ENCODE data around the gene ANKIB1. TPM values are rescaled to one million over a fixed set of nuclear protein-coding genes. Genes with fewer than 3 reads are reported as not detected.

ANKIB1 gene
- total RNA-seq, 1 donor from 2014 or later = 43.7 TPM

Other genes starting within 250 kb of the ANKIB1 start
- 183 and 218 TPM in 2 replicates for gene CYP51A1, start 111.5 kb upstream of the ANKIB1 start, total RNA-seq
- under 0.01 TPM in 1 of 2 replicates, not detected in the other for gene LRRD1, start 66.8 kb upstream of the ANKIB1 start, total RNA-seq
- gene KRIT1, start 60 bp upstream of the ANKIB1 start, total RNA-seq = 53.0 and 67.0 TPM in 2 replicates
- gene GATAD1, start 201.5 kb downstream of the ANKIB1 start, total RNA-seq = 17.1 and 19.1 TPM in 2 replicates
- not detected in 2 replicates for gene ERVW-1, start 232.0 kb downstream of the ANKIB1 start, total RNA-seq